ENCODE measurements around the gene RAB23. TPM values are rescaled to one million over a fixed set of nuclear protein-coding genes. Genes with fewer than 3 reads are reported as not detected.

RAB23 gene
- total RNA-seq, 1 experiment from 2014 or later: 18.1 TPM

- Mint-ChIP-seq H3K27me3 (ENCODE audit: low read depth) (no peaks in the 10 kb centered on the region; the same call in 1 of the 2 replicates), H3K4me3 (no peak overlapping the region), H3K4me1 (peaks cover 21 to 22% of the 10 kb centered on the region in 2 experiments), H3K9me3 (peaks cover 0 to 7% of the 10 kb centered on the region in 2 experiments; a peak in 3 of 5 replicates), H3K27ac (no peak overlapping the region; a peak in 1 of 7 replicates), H3K36me3 (ENCODE audit: insufficient read depth in 1 of 3, low read depth in 3 of 3) (peaks cover 6 to 7% (median 6%) of the 10 kb centered on the region in 3 experiments; a peak in 6 of 7 replicates)
- no peak overlapping the region for H2AFZ ChIP-seq (ENCODE audit: low read length)
- H4K20me1 ChIP-seq (ENCODE audit: control insufficient read depth, insufficient read depth, insufficient read length): no peaks in the 10 kb centered on the region
- H4K8ac ChIP-seq (replicated peaks; ENCODE audit: insufficient read length, low read depth, low read length): no peak overlapping the region
- no peak overlapping the region for H2AK5ac ChIP-seq (ENCODE audit: insufficient read length, low read length)
- H3K79me1 ChIP-seq (ENCODE audit: insufficient read depth, low read depth, low read length, poor library complexity, severe bottlenecking): no peaks in the 10 kb centered on the region
- H3K56ac ChIP-seq (ENCODE audit: insufficient read length, low read depth, low read length): no peak overlapping the region
- no CpG with 5 or more reads among the region's 1 CpG for WGBS (ENCODE audit: extremely low coverage, insufficient read length, low lambda C conversion rate)
- no peak for DNase-seq
- H3K4ac ChIP-seq (ENCODE audit: low read depth, low read length): no peak overlapping the region
- H3K18ac ChIP-seq (ENCODE audit: insufficient read length, low read depth, low read length): no peak overlapping the region
- no peak overlapping the region for H4K91ac ChIP-seq (ENCODE audit: insufficient read length, low read depth, low read length)
- H3K14ac ChIP-seq (ENCODE audit: insufficient read depth, low read length): no peak overlapping the region
- no peaks in the 10 kb centered on the region for H3K9me3 ChIP-seq (ENCODE audit: control insufficient read depth, low read depth, low read length)
- H2BK12ac ChIP-seq (ENCODE audit: insufficient read length, low read depth, low read length): no peak overlapping the region
- H3K27ac ChIP-seq (ENCODE audit: insufficient read length, low read depth, low read length): no peak overlapping the region
- no peak overlapping the region for H3K4me2 ChIP-seq (ENCODE audit: insufficient read depth, insufficient read length, low read length)
- no peak overlapping the region for H2BK15ac ChIP-seq (ENCODE audit: low read depth, low read length)
- no peaks in the 10 kb centered on the region for H3K23me2 ChIP-seq (ENCODE audit: insufficient read length, low read depth, low read length, poor library complexity, severe bottlenecking)
- no peaks in the 10 kb centered on the region for H3K27me3 ChIP-seq (ENCODE audit: insufficient read depth, low read length)
- no peak for TF ChIP-seq CTCF (conservative IDR thresholded peaks at IDR 0.05)
- H3K23ac ChIP-seq (ENCODE audit: insufficient read length, low read depth, low read length): no peak overlapping the region
- no peaks in the 10 kb centered on the region; the same call in 1 of the 2 replicates for H3K79me2 ChIP-seq (ENCODE audit: insufficient read depth, low read length)
- H3T11ph ChIP-seq (ENCODE audit: low read length): no peak overlapping the region
- no peaks in the 10 kb centered on the region for H3K4me1 ChIP-seq (ENCODE audit: insufficient read depth, low read length)
- no peak overlapping the region for H4K5ac ChIP-seq (ENCODE audit: insufficient read length, low read depth, low read length)
- H2BK120ac ChIP-seq (ENCODE audit: low read depth, low read length, poor library complexity, severe bottlenecking): no peak overlapping the region
- H2BK20ac ChIP-seq (ENCODE audit: low read depth, low read length, poor library complexity, severe bottlenecking): no peak overlapping the region
- H3K9ac ChIP-seq (ENCODE audit: extremely low read depth, insufficient read length, low read length): no peak overlapping the region
- H2BK5ac ChIP-seq (ENCODE audit: insufficient read length, low read length): no peak overlapping the region
Observed at GRCh38 chr6:57224769-57225515, 2.8 kb upstream of the RAB23 start.
